K562 (cell line): ENCODE data around the gene SP6. TPM values are rescaled to one million over a fixed set of nuclear protein-coding genes. Genes with fewer than 3 reads are reported as not detected.
A peak's percentile ranks its signal among the peaks of the same experiment; 100 is the strongest.

Experiments used
- ATAC-seq: fragments of 200-7000 bp; cut with Tn5 transposase; 3 replicates; pipeline ENCODE4 v1.9.1; 2020; ENCODE audit warnings: moderate library complexity
- BruUV-seq: library from RNA; stranded (reverse); fragments of 400-500 nt; replicated peaks from 2 replicates; lab custom pipeline; 2021; lab: Mats Ljungman, UMichigan
- CTCF ChIA-PET: fragments of 300-600 bp; formaldehyde crosslinking; extraction: SDS; loops from one replicate; lab custom pipeline; 2021; ENCODE audit warnings: low intra/inter-chr PET ratio; lab: Yijun Ruan, JAX
- POLR2A ChIA-PET: fragments of 300-600, 350-650 bp; sonication (Branson Sonifier 250); formaldehyde crosslinking; extraction: SDS; loops from one replicate; lab custom pipeline; 2021; ENCODE audit warnings: antibody characterized with exemption, inconsistent platforms; lab: Yijun Ruan, JAX
- DNase-seq, 4 experiments: peaks; one replicate each; pipeline versions ENCODE4 v3.0.0 to v3.0.0-alpha.2; 2011 to 2018; ENCODE audit warnings: low spot score in 3 of 4, mixed read lengths in 3 of 4; ENCODE audit errors: extremely low read depth in 1 of 4
- FAIRE-seq: peaks from 2 replicates; lab custom pipeline; 2011; peaks lifted over from hg19 to GRCh38; lab: Jason Lieb, UNC
- H2AFZ ChIP-seq: 2 replicates; pipeline ENCODE4 v1.6.0; 2011; ENCODE audit warnings: low read depth, low read length, control low read depth, inconsistent platforms
- H3K27ac ChIP-seq: fragments of 200-600 bp; 3 replicates; pipeline ENCODE4 v1.8.0; 2011; ENCODE audit warnings: low read depth, mild to moderate bottlenecking, control low read depth, inconsistent platforms, low read length, moderate library complexity, mixed read lengths; ENCODE audit errors: extremely low read depth
- H3K27me3 ChIP-seq, 2 experiments: fragments of 300-600 bp in 1 of 2; 2 replicates in 1 of 2; 3 replicates in 1 of 2; pipeline versions ENCODE4 v1.6.0 to v1.8.0; 2011; ENCODE audit warnings: inconsistent platforms in 2 of 2, low read length in 2 of 2, mild to moderate bottlenecking in 1 of 2, mixed read lengths in 1 of 2, moderate library complexity in 1 of 2; ENCODE audit not compliant: control insufficient read depth in 2 of 2, insufficient read depth in 2 of 2
- H3K36me3 ChIP-seq: fragments of 300-600 bp; 3 replicates; pipeline ENCODE4 v1.8.0; 2011; ENCODE audit warnings: mild to moderate bottlenecking, low read length, inconsistent platforms; ENCODE audit not compliant: control insufficient read depth, insufficient read depth
- H3K4me1 ChIP-seq, 2 experiments: fragments of 200-600 bp in 1 of 2; replicated peaks in 1 of 2; 2 replicates in 1 of 2; 3 replicates in 1 of 2; pipeline versions ENCODE4 v1.5.1 to v1.8.0; 2011; ENCODE audit warnings: inconsistent platforms in 2 of 2, low read length in 2 of 2, mild to moderate bottlenecking in 1 of 2, mixed read lengths in 1 of 2, moderate library complexity in 1 of 2; ENCODE audit not compliant: control insufficient read depth in 2 of 2, insufficient read depth in 2 of 2
- H3K4me2 ChIP-seq: 2 replicates; pipeline ENCODE4 v1.6.1; 2011; ENCODE audit warnings: low read length, control low read depth, inconsistent platforms, mixed read lengths; ENCODE audit not compliant: insufficient read depth
- H3K4me3 ChIP-seq: fragments of 200-600 bp; sonication (generic), shearing (Covaris generic); 2 replicates; pipeline ENCODE4 v1.5.1; 2016; ENCODE audit warnings: control low read depth, inconsistent platforms
- H3K79me2 ChIP-seq: fragments of 200-600 bp; 3 replicates; pipeline ENCODE4 v1.8.0; 2011; ENCODE audit warnings: low read length, inconsistent platforms; ENCODE audit not compliant: control insufficient read depth, insufficient read depth
- H3K9ac ChIP-seq, 2 experiments: 2 replicates each; pipeline versions ENCODE4 v1.6.0 to v1.6.1; 2011; ENCODE audit warnings: low read depth in 2 of 2, low read length in 2 of 2, control low read depth in 1 of 2, inconsistent platforms in 1 of 2, mild to moderate bottlenecking in 1 of 2, mixed read lengths in 1 of 2; ENCODE audit not compliant: insufficient read depth in 1 of 2
- H3K9me1 ChIP-seq: one replicate; pipeline ENCODE4 v1.6.0; 2011; ENCODE audit warnings: inconsistent platforms, mild to moderate bottlenecking, low read length, moderate library complexity; ENCODE audit not compliant: control insufficient read depth, insufficient read depth
- H3K9me3 ChIP-seq: replicated peaks from 2 replicates; pipeline ENCODE4 v1.5.1; 2011; ENCODE audit warnings: low read depth, low read length, inconsistent platforms; ENCODE audit not compliant: control insufficient read depth, insufficient read depth
- H4K20me1 ChIP-seq: replicated peaks from 2 replicates; pipeline ENCODE4 v1.6.1; 2011; ENCODE audit warnings: low read length, inconsistent platforms, mixed read lengths; ENCODE audit not compliant: control insufficient read depth, insufficient read depth
- AFF4 ChIP-seq: sonication (generic); formaldehyde crosslinking; IDR thresholded peaks from 2 replicates; pipeline ENCODE4 v1.8.0; 2023; ENCODE audit warnings: mild to moderate bottlenecking, missing genetic modification reagents
- CAMTA2 ChIP-seq: fragments of 250-450 bp; sonication (Bioruptor Pico); conservative IDR thresholded peaks from 2 replicates; pipeline ENCODE4 v1.5.1; 2022
- NEUROD1 ChIP-seq: fragments of 150-350 bp; IDR thresholded peaks from 2 replicates; pipeline ENCODE4 v1.6.1; 2014; ENCODE audit warnings: borderline replicate concordance, low read length, low read depth; ENCODE audit not compliant: partially characterized antibody
- PURB ChIP-seq: sonication (generic); formaldehyde crosslinking; IDR thresholded peaks from 2 replicates; pipeline ENCODE4 v1.9.0; 2021; ENCODE audit warnings: low read depth, mild to moderate bottlenecking, missing genetic modification reagents
- RBFOX2 ChIP-seq: fragments of 200-400 bp; formaldehyde crosslinking; IDR thresholded peaks from 2 replicates; pipeline ENCODE4 v1.6.1; 2017; ENCODE audit warnings: low read depth, mild to moderate bottlenecking, low read length, moderate library complexity
- RCOR1 ChIP-seq, 2 experiments: IDR thresholded peaks; 2 replicates each; pipeline ENCODE4 v1.6.1; 2012; ENCODE audit warnings: low read depth in 2 of 2, low read length in 2 of 2, borderline replicate concordance in 1 of 2, improper control_type of control experiment in 1 of 2
- SAP30 ChIP-seq: fragments of 200-600 bp; sonication (generic); IDR thresholded peaks from 2 replicates; pipeline ENCODE4 v1.6.1; 2012; ENCODE audit warnings: borderline replicate concordance, low read depth, mild to moderate bottlenecking, moderate library complexity, low read length, control low read depth, inconsistent platforms; ENCODE audit not compliant: insufficient read depth, poor library complexity, severe bottlenecking
- ZNF384 ChIP-seq: IDR thresholded peaks from 2 replicates; pipeline ENCODE4 v1.6.1; 2012; ENCODE audit warnings: low read depth, low read length, improper control_type of control experiment
- ZNF583 ChIP-seq: fragments of 250-450 bp; sonication (Bioruptor Pico); IDR thresholded peaks from 2 replicates; pipeline ENCODE4 v1.4.0; 2020
- ZNF592 ChIP-seq: fragments of 450-650 bp; IDR thresholded peaks from 2 replicates; pipeline ENCODE4 v1.6.1; 2017; ENCODE audit warnings: antibody characterized with exemption, mild to moderate bottlenecking
- ZNF77 ChIP-seq: fragments of 250-450 bp; sonication (Bioruptor Pico); IDR thresholded peaks from 2 replicates; pipeline ENCODE4 v1.5.0; 2020
- WGBS: fragments of 100-300 bp; shearing (Covaris generic); methylation state at CpG from one replicate; pipeline ENCODE4 v1.1.6; 2016; ENCODE audit warnings: low coverage, mixed read lengths; ENCODE audit not compliant: insufficient coverage; ENCODE audit errors: missing lambda C conversion rate; 5-methylcytosine and 5-hydroxymethylcytosine counted together
- in situ Hi-C: fragments of 300-500 bp; cut with MboI; formaldehyde crosslinking; loops from 4 replicates; pipeline ENCODE4 v1.15.0; 2018; ENCODE audit warnings: inconsistent platforms, mixed read lengths
- intact Hi-C: fragments of 100-400 bp; cut with micrococcal nuclease; formaldehyde crosslinking; loops from 2 replicates; pipeline ENCODE4 v1.14.2; 2022
- polyA plus RNA-seq, 8 experiments: library from polyadenylated mRNA; depleted of rRNA in 4 of 8; stranded (reverse) in 5 of 8; unstranded in 3 of 8; fragments of >200 nt; fragmentation: Nextera tagmentation in 2 of 8; fragmentation: Illumina TruSeq in 1 of 8; extraction: Ambion mirVana in 2 of 8; extraction: Trizol in 1 of 8; gene quantifications; 2 replicates each; pipeline versions ENCODE4 v1.2.1 to v1.2.3, GENCODE V29; 2011 to 2014; ENCODE audit warnings: inconsistent platforms in 1 of 8, missing spikeins in 1 of 8
- total RNA-seq, 7 experiments: library from RNA; depleted of rRNA in 6 of 7; stranded (reverse); fragments of >200 nt in 6 of 7; fragmentation: Illumina TruSeq in 2 of 7; extraction: Trizol in 2 of 7; gene quantifications; 2 replicates each; pipeline versions ENCODE4 v1.2.1 to v1.2.3, GENCODE V29; 2011 to 2021; ENCODE audit warnings: low replicate concordance in 1 of 7

Gene SP6
- total and polyA plus RNA-seq, 9 of the 15 experiments (the other 6 are each of a cell fraction or from before 2014, with no cell fraction given), result 0.11 to 7.9 (median 2.2) TPM

- Histone ChIP-seq H3K79me2 (no peaks in the 10 kb centered on the region), H3K4me2 (no peak overlapping the region), H3K9me3 (no peaks in the 10 kb centered on the region), H3K4me1 (peaks cover 44 to 45% of the 10 kb centered on the region in 2 experiments), H3K36me3 (no peaks in the 10 kb centered on the region), H3K9me1 (no peaks in the 10 kb centered on the region), H4K20me1 (no peaks in the 10 kb centered on the region), H3K27ac (no peak overlapping the region), H3K27me3 (no peaks in the 10 kb centered on the region), H2AFZ (no peak overlapping the region), H3K9ac (peak overlapping the region in 1 of 2 experiments; percentile 55; a peak in 1 of 4 replicates), H3K4me3 (no peak overlapping the region)
- no peak for DNase-seq
- ATAC-seq, result no peak
- 61% methylated on average over 6 of the region's 7 CpGs for WGBS
- in situ Hi-C loops, result no loop called here
- intact Hi-C loops, result no loop called here
- ChIA-PET POLR2A (interaction anchor here (0.8 kb wide), 1 partner anchor 31 kb away, joined by 4 read pairs; the partner anchor contains the start of gene SP2), CTCF (interaction anchor here (0.6 kb wide), 1 partner anchor 16 kb away, joined by 3 read pairs; no protein-coding TSS in a partner anchor)
- no peak for FAIRE-seq
- no TSS peak for BruUV-seq
- TF ChIP-seq ZNF384 (no peak), PURB (CRISPR knock-in tag) (no peak), RBFOX2 (no peak), ZNF77 (CRISPR knock-in tag) (no peak), CAMTA2 (CRISPR knock-in tag) (no peak), ZNF592 (no peak), AFF4 (CRISPR knock-in tag) (no peak), RCOR1 (IDR thresholded peaks at IDR 0.05; ENCODE audit: borderline replicate concordance in 1 of 2, low read depth in 2 of 2, low read length in 2 of 2) (no peak), NEUROD1 (no peak), ZNF583 (CRISPR knock-in tag) (no peak), SAP30 (no peak)
Observed at GRCh38 chr17:47864791-47865216, 13.8 kb upstream of the SP6 start.
